ENCODE data around the gene CA5B. TPM values are rescaled to one million over a fixed set of nuclear protein-coding genes. Genes with fewer than 3 reads are reported as not detected.

CA5B gene
- total and polyA plus RNA-seq, 8 donors: 1.9 to 7.9 (median 4.9) TPM

DNA sequence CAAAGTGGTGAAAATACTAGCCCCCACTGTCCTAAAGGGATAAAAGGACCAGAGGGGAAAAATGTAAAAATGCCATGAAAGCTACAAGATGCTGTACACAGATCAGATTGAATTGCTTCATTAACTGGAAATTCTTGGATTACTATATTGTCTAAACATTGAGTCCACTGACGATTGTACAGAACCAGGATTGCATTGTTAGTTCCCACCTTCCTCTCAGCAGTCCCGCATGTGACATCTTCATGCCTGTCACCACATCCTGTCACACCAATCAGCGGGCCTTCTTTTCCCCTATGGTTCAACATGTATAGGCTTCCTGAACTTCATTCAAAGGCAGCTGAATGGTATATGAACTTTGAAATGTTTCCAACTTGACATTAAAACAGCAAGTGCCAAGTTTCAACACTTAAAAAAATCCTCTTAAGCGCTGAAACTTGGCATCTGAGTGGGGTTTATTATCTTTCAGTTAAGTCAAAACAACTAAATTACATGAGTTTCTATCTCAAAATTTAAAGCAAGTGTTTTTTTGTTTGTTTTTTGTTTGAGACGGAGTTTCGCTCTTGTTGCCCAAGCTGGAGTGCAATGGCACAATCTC lies 76.8 kb downstream of the CA5B start:
- TF ChIP-seq, protein P1, sequence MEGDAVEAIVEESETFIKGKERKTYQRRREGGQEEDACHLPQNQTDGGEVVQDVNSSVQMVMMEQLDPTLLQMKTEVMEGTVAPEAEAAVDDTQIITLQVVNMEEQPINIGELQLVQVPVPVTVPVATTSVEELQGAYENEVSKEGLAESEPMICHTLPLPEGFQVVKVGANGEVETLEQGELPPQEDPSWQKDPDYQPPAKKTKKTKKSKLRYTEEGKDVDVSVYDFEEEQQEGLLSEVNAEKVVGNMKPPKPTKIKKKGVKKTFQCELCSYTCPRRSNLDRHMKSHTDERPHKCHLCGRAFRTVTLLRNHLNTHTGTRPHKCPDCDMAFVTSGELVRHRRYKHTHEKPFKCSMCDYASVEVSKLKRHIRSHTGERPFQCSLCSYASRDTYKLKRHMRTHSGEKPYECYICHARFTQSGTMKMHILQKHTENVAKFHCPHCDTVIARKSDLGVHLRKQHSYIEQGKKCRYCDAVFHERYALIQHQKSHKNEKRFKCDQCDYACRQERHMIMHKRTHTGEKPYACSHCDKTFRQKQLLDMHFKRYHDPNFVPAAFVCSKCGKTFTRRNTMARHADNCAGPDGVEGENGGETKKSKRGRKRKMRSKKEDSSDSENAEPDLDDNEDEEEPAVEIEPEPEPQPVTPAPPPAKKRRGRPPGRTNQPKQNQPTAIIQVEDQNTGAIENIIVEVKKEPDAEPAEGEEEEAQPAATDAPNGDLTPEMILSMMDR (IDR thresholded peaks at IDR 0.05): no peak
- H3K27ac ChIP-seq: no peak overlapping the region
- H3K27me3 ChIP-seq: no peaks in the 10 kb centered on the region
- intact Hi-C loops (cut with DNase I): no loop called here
- no peaks in the 10 kb centered on the region for H3K9me3 ChIP-seq
- H3K4me3 ChIP-seq: no peak overlapping the region
- H3K4me1 ChIP-seq: peaks cover 0 to 3% (median 0%) of the 10 kb centered on the region in 3 donors
- ATAC-seq (no peak), FAIRE-seq (no peak), DNase-seq (no peak)
- WGBS, 2 donors: 83 to 96% methylated on average over 6 of the region's 6 CpGs
- peaks cover 0 to 38% (median 2%) of the 10 kb centered on the region in 3 donors for H3K36me3 ChIP-seq

DNA sequence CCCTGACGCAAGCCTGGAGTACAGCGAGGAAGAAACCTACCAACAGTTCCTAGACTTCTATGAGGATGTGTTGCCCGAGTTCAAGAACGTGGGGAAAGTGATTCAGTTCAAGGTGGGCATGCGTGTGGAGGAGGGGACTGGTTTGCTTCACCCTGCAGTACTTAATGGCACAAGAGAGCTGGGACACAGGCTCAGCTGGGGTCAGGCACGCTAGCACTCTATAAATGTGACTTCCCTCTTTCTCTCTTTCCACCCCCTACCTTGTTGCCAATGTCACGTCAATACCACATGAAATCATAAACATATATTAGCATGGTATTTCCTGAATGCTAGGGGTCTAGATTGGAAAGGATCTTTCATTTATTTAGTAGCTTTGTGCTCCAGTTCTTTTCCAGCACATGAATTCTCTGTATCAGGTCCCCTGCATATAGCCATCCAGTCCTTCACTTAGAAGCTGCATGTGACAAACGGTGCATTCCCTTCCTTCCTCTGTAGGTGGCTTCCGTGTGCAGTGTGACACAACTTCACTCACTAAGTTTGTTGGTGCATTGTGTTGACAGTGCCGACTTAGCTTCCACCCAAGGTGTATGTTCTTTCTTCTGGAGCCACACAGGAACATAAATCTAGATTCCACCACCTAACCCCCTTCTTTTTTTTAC lies 77.8 kb downstream of the CA5B start:
- peaks cover 0 to 35% (median 0%) of the 10 kb centered on the region in 3 donors for H3K36me3 ChIP-seq
- FAIRE-seq: no peak

GRCh38 chrX:15816438-15816809 lies 78.4 kb downstream of the CA5B start:
- intact Hi-C loops (cut with DNase I): no loop called here
- TF ChIP-seq, protein P1 (IDR thresholded peaks at IDR 0.05): no peak
- Histone ChIP-seq H3K9me3 (no peaks in the 10 kb centered on the region), H3K4me1 (peaks cover 0 to 3% (median 0%) of the 10 kb centered on the region in 3 donors), H3K27ac (no peak overlapping the region), H3K36me3 (peaks cover 0 to 35% (median 0%) of the 10 kb centered on the region in 3 donors), H3K27me3 (no peaks in the 10 kb centered on the region), H3K4me3 (no peak overlapping the region)
- no peak for ATAC-seq
- FAIRE-seq: no peak
- WGBS, 2 donors: 77 to 81% methylated on average over 1 of the region's 1 CpG
- DNase-seq: no peak

More for the DNA sequence above, 77.8 kb downstream of the CA5B start:
- DNase-seq: no peak
- Histone ChIP-seq H3K27ac (no peak overlapping the region), H3K27me3 (no peaks in the 10 kb centered on the region), H3K4me1 (peaks cover 0 to 3% (median 0%) of the 10 kb centered on the region in 3 donors), H3K4me3 (no peak overlapping the region), H3K9me3 (no peaks in the 10 kb centered on the region)
- intact Hi-C loops (cut with DNase I): no loop called here
- 74 to 83% methylated on average over 10 of the region's 10 CpGs for WGBS, 2 donors
- peak in 3 of 4 donors; percentile 66 to 73 (median 68) for ATAC-seq
- TF ChIP-seq, protein P1 (IDR thresholded peaks at IDR 0.05): no peak

DNA sequence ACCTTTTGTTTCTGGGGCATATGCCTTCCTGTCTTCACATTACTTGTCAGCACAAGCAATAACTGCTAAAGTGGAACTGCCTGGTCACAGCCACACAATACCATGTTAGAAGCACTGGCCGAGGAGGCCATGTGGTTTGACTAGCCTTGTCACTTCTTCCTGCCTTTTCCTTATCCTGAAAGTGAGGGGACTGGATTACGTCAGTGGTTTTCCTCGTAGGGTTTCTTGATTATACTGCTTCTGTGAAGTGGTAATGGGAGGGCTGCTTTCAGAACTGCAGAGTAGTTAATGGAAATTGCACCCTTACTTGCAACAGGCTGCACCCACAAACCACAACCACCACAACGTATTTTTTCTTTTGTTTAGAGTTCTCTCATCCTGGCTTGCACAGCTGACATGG lies 78.8 kb downstream of the CA5B start:
- ATAC-seq: peak in 1 of 4 donors; percentile 21
- WGBS, 2 donors: 69 to 81% methylated on average over 4 of the region's 4 CpGs
- intact Hi-C loops (cut with DNase I): no loop called here

More for the DNA sequence above, 78.8 kb downstream of the CA5B start:
- FAIRE-seq (no peak), DNase-seq (no peak)
- Histone ChIP-seq H3K9me3 (no peaks in the 10 kb centered on the region), H3K27me3 (no peaks in the 10 kb centered on the region), H3K27ac (no peak overlapping the region), H3K36me3 (peaks cover 0 to 31% (median 0%) of the 10 kb centered on the region in 3 donors), H3K4me1 (peaks cover 0 to 3% (median 0%) of the 10 kb centered on the region in 3 donors), H3K4me3 (no peak overlapping the region)
- TF ChIP-seq, protein P1 (IDR thresholded peaks at IDR 0.05): no peak
